Measurements from ENCODE around the gene CCDC112.

Gene CCDC112

GRCh38 chr5:115298811-115299210, 2.4 kb upstream of the CCDC112 start:
- H3K4me3 ChIP-seq (ENCODE audit: low read depth, low read length), result no peak overlapping the region
- peak; percentile 34 for DNase-seq (ENCODE audit: low read depth)
- TF ChIP-seq POLR2A (IDR thresholded peaks at IDR 0.05; ENCODE audit: extremely low read depth, insufficient read length) (no peak), MYC (IDR thresholded peaks at IDR 0.05; ENCODE audit: low read depth, low read length) (no peak), MAX (IDR thresholded peaks at IDR 0.05; ENCODE audit: low read depth, low read length) (no peak), CTCF (IDR thresholded peaks at IDR 0.05; ENCODE audit: low read depth, low read length) (no peak)

- TF ChIP-seq MYC (IDR thresholded peaks at IDR 0.05; ENCODE audit: low read depth, low read length) (no peak), CTCF (IDR thresholded peaks at IDR 0.05; ENCODE audit: low read depth, low read length) (no peak), MAX (IDR thresholded peaks at IDR 0.05; ENCODE audit: low read depth, low read length) (no peak), POLR2A (IDR thresholded peaks at IDR 0.05; ENCODE audit: extremely low read depth, insufficient read length) (no peak)
- H3K4me3 ChIP-seq (ENCODE audit: low read depth, low read length), result no peak overlapping the region
- no peak for DNase-seq (ENCODE audit: low read depth)
These were observed 577 bp upstream of the CCDC112 start for GRCh38 chr5:115297031-115297430.

GRCh38 chr5:115295777-115296123, 704 bp downstream of the CCDC112 start:
- TF ChIP-seq MYC (IDR thresholded peaks at IDR 0.05; ENCODE audit: low read depth, low read length), result no peak
- no peak for TF ChIP-seq CTCF (IDR thresholded peaks at IDR 0.05; ENCODE audit: low read depth, low read length)
- no peak for TF ChIP-seq MAX (IDR thresholded peaks at IDR 0.05; ENCODE audit: low read depth, low read length)
- no peak for TF ChIP-seq POLR2A (IDR thresholded peaks at IDR 0.05; ENCODE audit: extremely low read depth, insufficient read length)
- peak overlapping the region; percentile 81 for H3K4me3 ChIP-seq (ENCODE audit: low read depth, low read length)
- DNase-seq (ENCODE audit: low read depth), result no peak

GRCh38 chr5:115291397-115291796, 5.1 kb downstream of the CCDC112 start:
- DNase-seq (ENCODE audit: low read depth), result no peak
- H3K4me3 ChIP-seq (ENCODE audit: low read depth, low read length), result no peak overlapping the region
- TF ChIP-seq CTCF (IDR thresholded peaks at IDR 0.05; ENCODE audit: low read depth, low read length), result no peak
- TF ChIP-seq POLR2A (IDR thresholded peaks at IDR 0.05; ENCODE audit: extremely low read depth, insufficient read length), result no peak
- TF ChIP-seq MAX (IDR thresholded peaks at IDR 0.05; ENCODE audit: low read depth, low read length), result no peak
- TF ChIP-seq MYC (IDR thresholded peaks at IDR 0.05; ENCODE audit: low read depth, low read length), result no peak

GRCh38 chr5:115289104-115289503, 7.3 kb downstream of the CCDC112 start:
- peak; percentile 47 for DNase-seq (ENCODE audit: low read depth)
- TF ChIP-seq POLR2A (IDR thresholded peaks at IDR 0.05; ENCODE audit: extremely low read depth, insufficient read length) (no peak), CTCF (IDR thresholded peaks at IDR 0.05; ENCODE audit: low read depth, low read length) (no peak), MAX (IDR thresholded peaks at IDR 0.05; ENCODE audit: low read depth, low read length) (no peak), MYC (IDR thresholded peaks at IDR 0.05; ENCODE audit: low read depth, low read length) (no peak)
- H3K4me3 ChIP-seq (ENCODE audit: low read depth, low read length), result no peak overlapping the region

GRCh38 chr5:115284021-115284420, 12.4 kb downstream of the CCDC112 start:
- no peak for TF ChIP-seq MYC (IDR thresholded peaks at IDR 0.05; ENCODE audit: low read depth, low read length)
- TF ChIP-seq CTCF (IDR thresholded peaks at IDR 0.05; ENCODE audit: low read depth, low read length), result no peak
- TF ChIP-seq MAX (IDR thresholded peaks at IDR 0.05; ENCODE audit: low read depth, low read length), result no peak
- TF ChIP-seq POLR2A (IDR thresholded peaks at IDR 0.05; ENCODE audit: extremely low read depth, insufficient read length), result no peak
- no peak for DNase-seq (ENCODE audit: low read depth)

More at GRCh38 chr5:115284021-115284420, 12.4 kb downstream of the CCDC112 start:
- no peak overlapping the region for H3K4me3 ChIP-seq (ENCODE audit: low read depth, low read length)

All from NB4 (cell line).